Endothelial cell of umbilical vein (primary cell): ENCODE data around the gene OR2F1.

Source experiments
- POLR2AphosphoS5 ChIP-seq: IDR thresholded peaks from 2 replicates; pipeline ENCODE4 v1.6.1; 2012; ENCODE audit warnings: low read depth, mild to moderate bottlenecking, control low read depth, low read length, moderate library complexity; ENCODE audit not compliant: insufficient read depth
- TF ChIP-seq, protein P1 (sequence below), 2 donors: IDR thresholded peaks; 1 replicate in 1 of 2; 2 replicates in 1 of 2; pipeline ENCODE4 v1.5.1; 2011; ENCODE audit warnings: low read length in 2 of 2, mild to moderate bottlenecking in 2 of 2, moderate library complexity in 2 of 2, control low read depth in 1 of 2, inconsistent platforms in 1 of 2, low read depth in 1 of 2; ENCODE audit not compliant: insufficient read depth in 1 of 2; ENCODE audit errors: extremely low read depth in 1 of 2
- TF ChIP-seq, protein P2 (sequence below): IDR thresholded peaks from 2 replicates; pipeline ENCODE4 v1.6.1; 2011; ENCODE audit not compliant: insufficient read depth, insufficient read length

DNA sequence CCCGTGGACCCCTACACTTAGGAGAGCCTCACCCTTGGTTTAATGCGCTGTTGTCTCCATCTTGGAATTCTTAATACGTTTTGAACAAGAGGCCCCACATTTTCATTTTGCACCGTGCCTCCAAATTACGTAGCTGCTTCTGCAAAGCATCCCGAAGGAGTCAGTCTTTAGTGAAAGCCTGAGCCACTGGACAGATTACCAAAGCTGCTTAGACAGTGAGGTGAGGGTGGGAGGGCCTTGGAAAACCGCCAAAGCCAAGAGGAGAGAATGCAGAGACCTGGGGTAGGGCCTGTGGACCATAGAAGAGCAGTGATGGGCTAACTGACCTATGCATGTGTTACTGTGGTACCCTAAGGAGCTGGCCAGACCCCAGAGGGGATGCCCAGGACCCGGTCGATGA, 48.5 kb upstream of the OR2F1 start:
- TF ChIP-seq, protein P1, sequence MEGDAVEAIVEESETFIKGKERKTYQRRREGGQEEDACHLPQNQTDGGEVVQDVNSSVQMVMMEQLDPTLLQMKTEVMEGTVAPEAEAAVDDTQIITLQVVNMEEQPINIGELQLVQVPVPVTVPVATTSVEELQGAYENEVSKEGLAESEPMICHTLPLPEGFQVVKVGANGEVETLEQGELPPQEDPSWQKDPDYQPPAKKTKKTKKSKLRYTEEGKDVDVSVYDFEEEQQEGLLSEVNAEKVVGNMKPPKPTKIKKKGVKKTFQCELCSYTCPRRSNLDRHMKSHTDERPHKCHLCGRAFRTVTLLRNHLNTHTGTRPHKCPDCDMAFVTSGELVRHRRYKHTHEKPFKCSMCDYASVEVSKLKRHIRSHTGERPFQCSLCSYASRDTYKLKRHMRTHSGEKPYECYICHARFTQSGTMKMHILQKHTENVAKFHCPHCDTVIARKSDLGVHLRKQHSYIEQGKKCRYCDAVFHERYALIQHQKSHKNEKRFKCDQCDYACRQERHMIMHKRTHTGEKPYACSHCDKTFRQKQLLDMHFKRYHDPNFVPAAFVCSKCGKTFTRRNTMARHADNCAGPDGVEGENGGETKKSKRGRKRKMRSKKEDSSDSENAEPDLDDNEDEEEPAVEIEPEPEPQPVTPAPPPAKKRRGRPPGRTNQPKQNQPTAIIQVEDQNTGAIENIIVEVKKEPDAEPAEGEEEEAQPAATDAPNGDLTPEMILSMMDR (IDR thresholded peaks at IDR 0.05; ENCODE audit: extremely low read depth in 1 of 2, insufficient read depth in 1 of 2, low read depth in 1 of 2, low read length in 2 of 2) = no peak
- TF ChIP-seq POLR2AphosphoS5 = no peak
- TF ChIP-seq, protein P2, sequence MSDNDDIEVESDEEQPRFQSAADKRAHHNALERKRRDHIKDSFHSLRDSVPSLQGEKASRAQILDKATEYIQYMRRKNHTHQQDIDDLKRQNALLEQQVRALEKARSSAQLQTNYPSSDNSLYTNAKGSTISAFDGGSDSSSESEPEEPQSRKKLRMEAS = no peak
